Tibial nerve (tissue), 4 donors: ENCODE data around the gene MRPL51.

Experiments
- CTCF ChIP-seq, 5 experiments: fragments of 200-600 bp in 3 of 5; fragments of 450-650 bp in 2 of 5; sonication (generic) in 3 of 5; IDR thresholded peaks; one replicate each; pipeline ENCODE4 v1.5.1; 2016 to 2019; ENCODE audit warnings: antibody characterized with exemption in 5 of 5, mild to moderate bottlenecking in 3 of 5, moderate library complexity in 2 of 5
- EP300 ChIP-seq, 2 donors: sonication (generic); formaldehyde crosslinking; IDR thresholded peaks; one replicate each; pipeline ENCODE4 v1.6.1; 2017; ENCODE audit warnings: antibody characterized with exemption in 2 of 2, mild to moderate bottlenecking in 1 of 2

GRCh38 chr12:6472491-6472890 lies 20.6 kb downstream of the MRPL51 start:
- no peak for TF ChIP-seq CTCF (IDR thresholded peaks at IDR 0.05)
- TF ChIP-seq EP300 (IDR thresholded peaks at IDR 0.05) = no peak
